DMS 273 (cell line): ENCODE results near the gene GNAS.
A peak's percentile ranks its signal among the peaks of the same experiment; 100 is the strongest.

Source experiments
- DNase-seq: peaks from one replicate; lab custom pipeline; 2025; ENCODE audit not compliant: unreplicated experiment; lab: John Stamatoyannopoulos, UW

The GNAS gene

GRCh38 chr20:58895448-58896180, 43.1 kb downstream of the GNAS start:
- DNase-seq, result peak; percentile 19

GRCh38 chr20:58896820-58897219, 44.3 kb downstream of the GNAS start:
- DNase-seq, result no peak

DNA sequence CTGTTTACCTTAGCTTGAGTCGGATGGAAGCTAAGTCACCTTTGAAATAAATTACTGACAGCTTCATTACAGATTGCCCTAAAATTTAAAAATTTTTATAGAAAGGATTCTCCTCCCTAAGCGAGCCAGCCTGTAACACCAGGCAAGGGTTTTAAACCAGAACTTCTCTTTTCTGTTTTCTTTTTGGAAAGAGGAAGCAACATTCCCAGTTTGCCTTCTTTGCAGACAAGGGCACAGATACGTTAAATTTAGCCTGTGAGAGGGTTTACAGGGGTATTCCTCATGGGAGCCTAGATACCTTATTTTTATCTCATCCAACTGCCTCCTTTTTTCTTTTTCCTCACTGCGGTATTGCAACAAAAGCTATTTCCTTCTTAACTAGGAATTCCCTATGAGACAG, 45.0 kb downstream of the GNAS start:
- no peak for DNase-seq

DNA sequence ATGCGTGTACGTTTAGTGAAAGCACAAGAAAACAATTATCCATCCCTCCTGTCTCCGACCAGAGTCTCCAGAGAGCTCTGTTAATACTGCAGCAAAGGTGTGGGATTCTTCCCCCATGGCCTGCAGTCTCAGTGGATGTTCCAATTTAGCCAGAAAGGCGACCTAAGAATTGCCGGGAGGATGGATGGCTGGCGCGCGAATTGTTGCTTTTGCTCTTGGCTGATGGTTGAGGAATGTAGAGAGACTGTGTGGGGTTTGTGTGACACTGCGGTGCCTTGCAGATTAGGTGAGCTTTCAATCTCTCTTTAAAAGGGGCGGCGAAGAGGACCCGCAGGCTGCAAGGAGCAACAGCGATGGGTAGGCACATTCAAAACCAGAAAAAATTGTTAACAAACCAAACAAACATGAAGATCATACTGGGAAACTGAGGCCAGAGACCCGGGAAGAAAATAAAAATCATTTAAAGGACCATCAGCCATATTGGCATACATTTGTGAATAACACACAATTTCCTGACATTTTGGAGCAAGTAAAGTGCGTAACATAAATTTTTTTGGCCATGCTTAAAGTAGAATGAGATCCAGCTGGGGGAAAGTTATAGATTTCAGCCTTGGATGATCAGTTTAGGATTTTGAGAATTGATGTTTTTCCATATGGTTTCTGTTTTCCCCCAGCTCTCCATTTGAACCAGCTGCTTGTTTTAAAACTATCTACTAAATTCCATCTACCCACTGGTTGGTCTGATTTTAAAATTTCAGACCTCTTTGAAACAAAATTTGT, 46.3 kb downstream of the GNAS start:
- DNase-seq, result no peak

- no peak for DNase-seq
These were observed 47.0 kb downstream of the GNAS start for GRCh38 chr20:58899512-58899911.

- peak; percentile 76 for DNase-seq
These were observed 47.9 kb downstream of the GNAS start for GRCh38 chr20:58900397-58900796.

DNA sequence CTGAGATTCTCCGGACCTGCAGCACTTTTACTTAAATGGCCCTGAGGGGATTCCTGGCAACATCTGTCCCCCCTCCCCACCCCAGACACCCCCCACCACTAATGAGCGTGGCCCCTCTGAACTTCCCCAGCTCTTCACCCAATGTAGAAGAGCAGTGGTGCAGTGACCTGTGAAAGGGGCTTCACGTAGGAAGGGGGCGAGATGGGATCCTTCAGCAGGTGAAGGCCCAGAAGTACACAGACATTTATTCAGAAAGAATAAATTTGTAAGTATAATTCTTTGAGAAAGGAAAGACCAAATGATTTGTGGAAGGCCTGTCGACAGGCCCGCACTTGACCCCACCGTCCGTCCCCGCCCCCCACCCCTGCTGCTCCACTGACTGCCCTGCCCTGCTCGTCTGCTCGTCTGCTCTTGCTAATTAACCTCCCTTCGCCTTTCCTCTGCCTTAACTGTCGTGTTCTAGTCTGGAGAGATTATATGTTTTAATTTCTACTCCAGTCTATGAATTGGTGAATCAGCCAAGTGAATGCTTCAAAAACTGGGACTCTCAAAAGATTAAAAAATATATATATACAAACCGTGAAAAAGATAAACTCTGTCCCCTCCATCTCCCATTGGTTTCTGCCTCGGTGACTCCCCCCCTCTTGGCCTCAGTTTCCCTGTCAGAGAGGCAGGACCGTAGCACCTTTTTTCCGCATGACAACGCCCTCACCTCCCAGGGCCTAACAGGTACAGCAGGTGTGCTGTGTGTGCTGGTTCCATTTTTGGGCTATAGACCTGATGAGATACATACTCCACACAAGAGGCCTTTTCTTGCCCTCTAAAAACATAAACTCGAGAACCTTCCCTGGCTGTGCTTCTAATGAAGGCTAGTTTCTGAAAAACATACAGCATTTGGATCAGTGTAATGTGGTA, 49.2 kb downstream of the GNAS start:
- DNase-seq, result peak; percentile 62

DNA sequence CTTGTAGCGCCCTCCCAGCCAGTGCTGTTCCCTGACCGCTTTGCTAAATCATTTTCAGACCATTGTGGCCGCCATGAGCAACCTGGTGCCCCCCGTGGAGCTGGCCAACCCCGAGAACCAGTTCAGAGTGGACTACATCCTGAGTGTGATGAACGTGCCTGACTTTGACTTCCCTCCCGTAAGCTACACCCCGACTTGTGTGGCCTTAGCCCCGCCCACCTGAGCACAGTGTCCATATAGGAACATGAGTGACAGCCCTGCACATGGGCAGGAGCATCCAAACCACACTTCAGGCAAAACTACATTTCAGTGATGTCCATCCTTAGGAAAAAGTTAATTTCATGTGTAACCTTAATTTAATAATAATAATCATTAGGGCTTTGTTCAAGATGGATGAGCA, 51.1 kb downstream of the GNAS start:
- DNase-seq, result no peak

DNA sequence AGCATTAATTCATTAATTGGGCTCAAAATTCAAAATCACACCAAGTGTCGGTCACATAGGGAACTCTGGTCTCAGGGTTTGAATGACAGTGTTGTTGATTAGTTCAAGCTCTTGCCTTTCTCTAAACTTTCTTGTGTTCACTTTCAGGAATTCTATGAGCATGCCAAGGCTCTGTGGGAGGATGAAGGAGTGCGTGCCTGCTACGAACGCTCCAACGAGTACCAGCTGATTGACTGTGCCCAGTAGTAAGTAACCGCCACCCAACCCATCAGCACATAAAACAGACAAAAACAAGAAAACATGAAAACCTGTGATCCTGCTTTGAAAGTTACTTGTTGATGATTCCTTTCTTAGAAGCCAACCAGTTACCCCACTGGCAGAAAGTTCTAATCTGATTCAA, 52.7 kb downstream of the GNAS start:
- DNase-seq, result no peak

DNA sequence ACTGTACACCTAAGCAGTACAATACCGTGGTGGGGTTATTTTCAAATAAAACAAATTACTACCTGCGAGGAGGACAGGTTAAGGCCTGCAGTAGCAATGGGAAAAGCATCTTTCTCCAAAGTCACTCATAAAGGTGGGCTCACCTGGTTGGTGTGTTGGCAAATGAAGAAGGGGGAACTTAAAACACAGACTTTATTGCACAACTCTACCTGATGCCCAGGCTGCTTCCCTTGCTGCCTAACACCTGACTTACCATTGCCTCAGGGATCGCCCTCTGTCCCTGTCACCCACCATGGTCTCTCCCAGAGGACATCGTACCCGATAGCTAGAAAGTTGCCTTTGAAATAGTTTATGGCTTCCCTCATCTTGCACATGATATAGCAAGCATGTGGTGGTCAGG, 53.6 kb downstream of the GNAS start:
- no peak for DNase-seq

GRCh38 chr20:58906894-58907293, 54.4 kb downstream of the GNAS start:
- DNase-seq, result peak; percentile 45

- DNase-seq, result peak; percentile 99
These were observed 55.0 kb downstream of the GNAS start for GRCh38 chr20:58907320-58908137.

- DNase-seq, result no peak
These were observed 55.7 kb downstream of the GNAS start for GRCh38 chr20:58908221-58908620.

DNA sequence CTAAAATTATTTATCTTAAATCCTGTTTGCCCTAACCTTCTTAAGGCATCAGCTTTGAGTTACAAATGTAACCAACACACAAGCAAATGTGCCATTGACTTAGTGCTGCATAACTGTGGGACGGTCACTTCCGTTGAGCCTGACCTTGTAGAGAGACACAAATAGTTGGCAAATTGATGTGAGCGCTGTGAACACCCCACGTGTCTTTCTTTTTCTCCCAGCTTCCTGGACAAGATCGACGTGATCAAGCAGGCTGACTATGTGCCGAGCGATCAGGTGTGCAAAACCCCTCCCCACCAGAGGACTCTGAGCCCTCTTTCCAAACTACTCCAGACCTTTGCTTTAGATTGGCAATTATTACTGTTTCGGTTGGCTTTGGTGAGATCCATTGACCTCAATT, 56.4 kb downstream of the GNAS start:
- DNase-seq, result no peak

DNA sequence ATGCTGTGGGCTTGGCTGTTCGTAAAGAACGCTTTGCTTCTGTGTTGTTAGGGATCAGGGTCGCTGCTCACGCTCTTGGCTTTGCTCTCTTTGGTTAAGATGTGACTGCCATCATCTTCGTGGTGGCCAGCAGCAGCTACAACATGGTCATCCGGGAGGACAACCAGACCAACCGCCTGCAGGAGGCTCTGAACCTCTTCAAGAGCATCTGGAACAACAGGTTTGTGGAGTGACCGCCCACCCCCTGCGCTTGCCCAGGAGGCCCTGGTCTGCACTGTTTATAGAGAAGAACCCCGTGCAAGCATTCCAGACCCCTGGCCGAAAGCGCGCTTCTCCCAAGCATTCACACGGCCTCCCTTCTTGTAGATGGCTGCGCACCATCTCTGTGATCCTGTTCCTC, 57.1 kb downstream of the GNAS start:
- no peak for DNase-seq

GRCh38 chr20:58910473-58910872, 58.0 kb downstream of the GNAS start:
- DNase-seq, result no peak

GRCh38 chr20:58911309-58911708, 58.8 kb downstream of the GNAS start:
- DNase-seq, result no peak

DNA sequence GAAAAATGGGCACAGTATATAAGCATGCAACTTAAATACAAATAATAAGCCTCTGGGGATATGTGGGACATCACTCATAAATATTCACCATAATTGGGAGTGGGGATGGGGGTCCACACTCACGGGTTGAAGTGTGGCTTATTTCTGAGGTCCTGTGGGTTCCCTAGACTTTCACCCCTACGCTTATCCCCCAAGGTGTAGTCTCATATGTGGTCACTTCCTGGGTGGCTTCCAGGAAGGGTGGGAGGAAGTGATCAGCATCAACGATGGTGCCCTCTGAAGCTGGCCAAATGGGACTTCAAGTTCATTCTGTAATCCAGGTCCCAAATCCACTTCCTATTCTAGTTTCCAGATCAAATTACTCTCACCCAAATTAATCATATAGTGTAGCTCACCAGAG, 59.5 kb downstream of the GNAS start:
- DNase-seq, result no peak

- no peak for DNase-seq
These were observed 60.6 kb downstream of the GNAS start for GRCh38 chr20:58913079-58913478.

DNA sequence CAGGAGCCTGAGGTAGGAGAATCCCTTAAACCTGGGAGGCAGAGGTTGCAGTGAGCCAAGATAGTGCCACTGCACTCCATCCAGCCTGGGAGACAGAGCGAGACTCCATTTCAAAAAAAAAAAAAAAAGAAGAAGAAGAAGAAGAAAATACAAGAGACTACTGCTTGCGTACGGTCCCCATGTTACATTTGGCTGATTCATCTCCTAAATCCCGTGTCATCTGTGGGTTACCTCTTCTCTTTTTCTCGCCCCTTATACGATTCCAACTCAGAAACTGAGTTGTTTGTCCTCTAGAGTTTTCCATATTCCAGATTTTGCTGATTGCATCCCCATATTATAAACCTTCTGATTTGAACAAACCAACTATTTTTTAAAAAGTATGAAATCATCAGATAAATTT, 66.1 kb downstream of the GNAS start:
- DNase-seq, result no peak

GRCh38 chr20:58921564-58921963, 69.0 kb downstream of the GNAS start:
- DNase-seq, result peak; percentile 53
